HG02870 (cell line): Measurements from ENCODE around the gene ALX4.

Source experiments
- ATAC-seq: cut with Tn5 transposase; IDR thresholded peaks from one replicate; pipeline ENCODE4 v1.9.1; 2021; ENCODE audit warnings: mild to moderate bottlenecking, moderate library complexity; ENCODE audit not compliant: unreplicated experiment

ALX4 gene

GRCh38 chr11:44303401-44303938 is 6.5 kb downstream of the ALX4 start:
- ATAC-seq, result no peak

GRCh38 chr11:44301564-44302271 is 8.2 kb downstream of the ALX4 start:
- ATAC-seq, result no peak

DNA sequence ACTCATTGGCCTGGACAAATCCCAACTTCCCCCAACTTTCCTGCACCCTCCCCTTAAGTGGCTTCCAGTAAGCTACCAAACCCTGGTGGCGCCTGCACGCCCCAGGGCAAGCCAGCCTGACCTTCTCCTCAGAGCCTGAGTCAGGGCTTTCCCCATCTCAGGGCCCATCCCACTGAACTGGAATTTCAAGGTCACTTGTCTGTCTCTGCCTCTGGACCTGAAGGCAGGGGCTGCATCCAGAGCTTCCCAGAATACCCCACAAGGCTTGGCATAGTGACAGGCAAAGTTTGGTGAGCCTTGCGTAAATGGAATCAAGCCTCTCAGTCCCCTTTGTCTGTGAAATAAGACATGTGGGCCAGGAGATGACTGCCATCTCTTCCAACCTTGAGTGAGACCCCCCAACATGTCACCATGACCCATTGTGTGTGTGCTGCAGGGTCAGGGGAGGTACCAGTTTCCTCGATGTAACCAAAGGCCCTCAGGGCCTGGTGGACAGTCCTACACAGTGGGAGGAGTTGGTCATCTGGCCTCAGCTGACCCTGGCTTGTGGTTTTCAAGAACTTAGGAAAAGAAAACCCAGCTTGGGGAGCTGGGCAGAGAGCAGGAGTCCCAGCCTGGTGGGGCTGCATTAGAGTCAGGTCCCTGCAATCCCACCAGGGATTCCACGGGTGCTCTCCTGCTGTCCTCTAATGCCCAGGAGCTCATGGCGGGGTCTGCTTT is 8.9 kb downstream of the ALX4 start:
- no peak for ATAC-seq

DNA sequence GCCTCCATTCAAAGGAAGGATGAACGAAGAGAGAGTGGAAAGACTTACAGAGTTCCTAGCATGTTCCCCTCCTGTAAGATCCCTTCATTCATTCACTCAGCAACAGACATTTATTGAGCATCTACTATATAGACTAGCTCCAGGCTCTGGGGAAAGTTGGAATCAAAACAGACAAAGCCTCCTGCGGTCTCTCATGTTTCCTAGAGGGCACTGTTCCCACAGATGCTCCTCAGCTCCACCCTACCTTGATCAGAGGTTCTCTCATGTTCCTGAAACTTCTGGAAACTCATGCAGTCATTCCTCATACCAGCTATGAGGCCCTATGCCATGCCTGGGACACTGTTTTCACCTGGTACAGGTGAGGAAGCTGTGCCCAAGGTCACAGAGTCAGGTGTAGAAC is 11.1 kb downstream of the ALX4 start:
- ATAC-seq, result no peak

- no peak for ATAC-seq
Measured at GRCh38 chr11:44290208-44290607, 19.7 kb downstream of the ALX4 start.

DNA sequence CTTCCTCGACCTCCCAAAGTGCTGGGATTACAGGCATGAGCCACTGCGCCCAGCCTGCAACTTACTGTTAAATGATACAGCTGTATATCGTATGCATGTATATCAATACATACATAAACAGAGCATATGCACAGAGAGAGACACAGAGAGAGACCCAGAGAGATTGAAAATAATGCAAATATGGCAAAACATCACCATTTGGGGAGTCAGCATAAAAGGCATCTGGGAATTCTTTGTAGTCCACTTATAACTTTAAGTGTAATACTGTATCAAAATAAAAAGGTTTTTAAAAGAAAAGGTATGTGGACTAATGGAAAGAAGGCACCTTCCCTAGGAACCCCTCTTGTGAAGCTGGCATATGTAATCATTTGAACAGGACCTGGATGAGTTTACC is 21.8 kb downstream of the ALX4 start:
- ATAC-seq, result no peak

DNA sequence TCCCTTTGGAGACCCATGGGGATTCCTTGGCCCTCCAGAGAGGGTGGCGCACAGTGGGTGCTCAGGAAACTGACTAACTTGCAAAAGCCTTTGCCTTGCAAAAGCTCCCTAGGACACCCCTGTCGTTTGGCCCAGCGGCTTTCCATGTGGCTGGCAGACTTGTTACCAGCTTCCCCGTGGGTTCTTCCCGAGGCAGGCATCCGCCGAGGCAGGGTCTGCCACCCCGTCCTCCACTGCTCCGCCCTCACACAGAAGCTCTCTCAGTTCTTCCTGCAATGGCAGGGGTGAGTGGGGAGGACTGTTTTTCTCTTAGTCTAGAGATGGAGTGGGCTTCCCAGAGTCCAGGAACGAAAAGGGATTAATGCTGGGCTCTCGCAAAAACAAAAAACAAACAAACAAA is 23.0 kb downstream of the ALX4 start:
- ATAC-seq, result no peak

DNA sequence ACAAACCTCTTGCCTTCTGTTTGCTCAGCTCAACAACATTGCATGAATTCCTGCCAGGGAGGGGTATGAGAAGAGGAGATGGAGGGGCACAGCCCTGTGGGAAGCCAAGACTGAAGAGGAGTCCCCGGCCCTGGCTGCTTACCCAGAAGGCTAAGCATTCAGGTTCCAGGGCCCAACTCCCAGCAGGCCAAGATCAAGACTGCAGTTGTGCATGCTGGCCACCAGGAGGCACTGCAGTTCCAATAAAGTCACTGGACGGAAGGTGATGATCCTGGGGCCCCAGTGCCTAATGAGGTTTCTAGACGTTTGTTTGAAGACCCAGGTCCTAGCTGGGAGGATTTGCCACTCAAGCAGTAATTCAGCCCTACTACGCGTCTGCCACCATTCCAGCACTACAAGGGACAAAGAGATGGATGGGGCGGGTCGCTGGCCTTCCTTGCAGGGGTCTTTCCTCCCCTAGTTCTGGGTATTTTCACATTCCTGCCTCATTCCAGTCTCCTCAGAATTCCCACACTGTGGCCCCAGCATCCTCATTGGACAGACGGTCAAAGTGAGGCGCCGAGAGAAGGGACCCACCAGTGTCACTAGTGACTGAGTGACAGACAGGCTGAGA is 23.6 kb downstream of the ALX4 start:
- peak; percentile 54 for ATAC-seq

GRCh38 chr11:44285756-44286155 is 24.2 kb downstream of the ALX4 start:
- no peak for ATAC-seq

GRCh38 chr11:44282620-44283019 is 27.3 kb downstream of the ALX4 start:
- no peak for ATAC-seq

- ATAC-seq, result no peak
Measured at GRCh38 chr11:44281151-44281550, 28.8 kb downstream of the ALX4 start.

GRCh38 chr11:44280257-44280656 is 29.7 kb downstream of the ALX4 start:
- ATAC-seq, result no peak

DNA sequence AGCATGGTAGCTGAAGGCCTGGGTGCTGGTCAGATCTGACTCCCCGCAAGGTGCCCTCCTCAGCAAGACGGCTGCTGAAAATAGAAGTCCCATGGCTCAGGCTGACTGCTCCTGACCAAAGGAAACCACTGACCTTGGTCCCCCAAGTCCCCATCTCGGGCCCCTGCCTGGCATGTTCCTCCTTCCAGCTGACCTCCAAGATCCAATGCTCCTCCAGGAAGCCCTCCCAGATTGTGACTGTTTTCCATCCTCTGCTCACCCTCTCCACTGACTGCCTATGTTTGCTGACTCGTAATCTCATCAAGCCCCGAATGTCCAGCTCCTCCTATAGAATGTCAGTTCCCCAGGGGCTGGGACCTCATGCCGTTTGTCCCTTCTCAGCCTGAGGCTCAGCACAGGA is 30.5 kb downstream of the ALX4 start:
- ATAC-seq, result no peak

GRCh38 chr11:44277196-44278090 is 32.5 kb downstream of the ALX4 start:
- no peak for ATAC-seq

DNA sequence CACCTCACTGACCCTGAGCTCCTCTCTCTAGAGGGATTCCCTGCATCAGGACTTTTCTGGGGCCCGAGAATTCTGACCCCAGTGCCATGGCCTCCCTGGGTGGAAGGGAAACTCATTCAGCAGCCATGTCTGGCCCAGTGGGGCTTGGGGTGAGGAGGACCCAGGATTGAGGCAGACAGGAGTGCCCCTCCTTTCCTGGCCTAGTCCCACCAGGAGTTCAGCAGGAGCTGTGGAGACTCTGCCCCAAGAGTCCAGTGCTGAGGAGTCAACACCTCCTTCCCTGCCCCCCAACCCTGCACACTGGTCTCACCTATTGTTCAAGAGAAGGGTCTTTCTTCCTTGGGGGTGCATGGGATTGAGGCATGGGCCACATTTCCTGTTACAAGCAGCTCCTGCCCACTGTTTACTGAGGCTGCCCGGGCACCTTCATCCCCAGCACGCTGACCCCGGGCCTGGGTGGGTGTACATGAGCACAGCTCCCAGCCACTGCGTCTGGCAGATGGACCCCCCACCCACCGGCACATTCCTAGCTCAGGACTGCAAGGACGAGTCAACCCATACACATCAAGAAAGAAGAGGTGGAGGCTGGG is 33.9 kb downstream of the ALX4 start:
- no peak for ATAC-seq

- ATAC-seq, result no peak
Measured at GRCh38 chr11:44275241-44275640, 34.7 kb downstream of the ALX4 start.

- no peak for ATAC-seq
Measured at GRCh38 chr11:44274404-44274803, 35.5 kb downstream of the ALX4 start.

- no peak for ATAC-seq
Measured at GRCh38 chr11:44271286-44271685, 38.7 kb downstream of the ALX4 start.

DNA sequence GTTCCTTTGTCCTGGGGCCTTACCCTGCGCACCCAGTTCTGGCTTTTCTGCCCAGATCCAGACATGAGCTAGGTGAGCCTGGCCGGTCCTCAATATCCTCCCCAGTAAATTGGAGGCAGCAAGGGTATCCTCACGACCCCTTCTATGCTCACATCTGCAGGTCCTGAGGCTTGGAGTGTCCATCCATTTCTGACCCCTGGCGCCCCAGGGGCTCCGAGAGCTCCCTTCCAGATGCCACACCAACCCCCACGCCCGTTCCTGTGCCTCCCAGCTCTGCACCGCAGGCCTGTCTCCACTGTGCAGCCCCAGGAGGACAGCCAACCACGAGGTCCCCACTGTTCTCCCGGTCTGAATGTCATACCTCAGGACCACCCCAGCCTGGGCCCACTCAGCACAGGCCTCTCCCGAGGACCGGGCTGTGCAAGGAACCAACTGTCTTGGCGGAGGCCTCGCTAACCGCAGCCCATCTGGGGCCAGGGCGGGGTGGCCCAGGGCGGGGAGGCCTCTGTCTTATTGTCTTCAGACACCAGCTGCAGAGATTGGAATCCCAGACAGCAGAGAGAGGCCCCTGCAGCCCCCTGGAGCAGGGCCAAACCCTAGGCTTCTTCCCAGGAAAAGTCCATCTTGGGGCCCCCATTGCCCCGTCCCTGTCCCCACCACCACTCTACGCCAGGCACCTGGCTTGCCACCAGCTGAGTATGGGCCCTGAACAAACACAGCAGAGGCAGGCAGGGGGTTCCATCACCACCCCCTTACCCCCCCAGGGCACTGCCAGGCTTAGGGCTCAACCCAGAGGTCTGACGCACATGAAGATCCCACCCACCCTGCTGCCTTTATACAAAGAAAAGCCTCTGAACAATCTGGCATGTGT is 39.3 kb downstream of the ALX4 start:
- ATAC-seq, result no peak
